Peyer's patch (tissue), 4 donors: ENCODE data around the gene TMC5. TPM values are rescaled to one million over a fixed set of nuclear protein-coding genes. Genes with fewer than 3 reads are reported as not detected.
A peak's percentile ranks its signal among the peaks of the same experiment; 100 is the strongest.

Experiments
- DNase-seq, 3 donors: peaks; one replicate each; pipeline ENCODE4 v3.0.0-alpha.2; 2017 to 2019
- H3K27ac ChIP-seq, 4 donors: fragments of 200-600 bp; sonication (generic); one replicate each; pipeline ENCODE4 v1.5.1; 2016 to 2019
- H3K27me3 ChIP-seq, 2 donors: fragments of 200-600 bp; sonication (generic); one replicate each; pipeline ENCODE4 v1.5.1; 2019
- H3K36me3 ChIP-seq, 3 donors: fragments of 200-600 bp; sonication (generic); one replicate each; pipeline ENCODE4 v1.5.1; 2016 to 2019
- H3K4me1 ChIP-seq, 4 donors: fragments of 200-600 bp; sonication (generic); one replicate each; pipeline ENCODE4 v1.5.1; 2016 to 2019
- H3K4me3 ChIP-seq, 4 donors: fragments of 200-600 bp; sonication (generic); 1 replicate in 3 of 4; 2 replicates in 1 of 4; pipeline ENCODE4 v1.5.1; 2016 to 2019; ENCODE audit warnings: mild to moderate bottlenecking in 1 of 4
- H3K9me3 ChIP-seq, 4 donors: fragments of 200-600 bp; sonication (generic); one replicate each; pipeline ENCODE4 v1.5.1; 2016 to 2019; ENCODE audit warnings: mild to moderate bottlenecking in 1 of 4
- POLR2A ChIP-seq, 2 donors: fragments of 450-650 bp; IDR thresholded peaks; one replicate each; pipeline ENCODE4 v1.5.1; 2017; ENCODE audit warnings: antibody characterized with exemption in 2 of 2, mild to moderate bottlenecking in 2 of 2, moderate library complexity in 2 of 2
- total RNA-seq, 4 donors: library from RNA; depleted of rRNA; stranded (reverse); fragments of >200 nt; gene quantifications; one replicate each; pipeline ENCODE4 v1.1.0, GENCODE V29; 2016
- TF ChIP-seq, protein P1 (sequence below), 6 experiments: fragments of 450-650 bp in 4 of 6; fragments of 200-600 bp in 2 of 6; sonication (generic) in 1 of 6; IDR thresholded peaks; one replicate each; pipeline ENCODE4 v1.5.1; 2017 to 2019; ENCODE audit warnings: antibody characterized with exemption in 6 of 6, mild to moderate bottlenecking in 3 of 6, moderate library complexity in 1 of 6

The TMC5 gene
- total RNA-seq, 4 donors from 2014 or later = 26.4 to 218 (median 175) TPM

DNA sequence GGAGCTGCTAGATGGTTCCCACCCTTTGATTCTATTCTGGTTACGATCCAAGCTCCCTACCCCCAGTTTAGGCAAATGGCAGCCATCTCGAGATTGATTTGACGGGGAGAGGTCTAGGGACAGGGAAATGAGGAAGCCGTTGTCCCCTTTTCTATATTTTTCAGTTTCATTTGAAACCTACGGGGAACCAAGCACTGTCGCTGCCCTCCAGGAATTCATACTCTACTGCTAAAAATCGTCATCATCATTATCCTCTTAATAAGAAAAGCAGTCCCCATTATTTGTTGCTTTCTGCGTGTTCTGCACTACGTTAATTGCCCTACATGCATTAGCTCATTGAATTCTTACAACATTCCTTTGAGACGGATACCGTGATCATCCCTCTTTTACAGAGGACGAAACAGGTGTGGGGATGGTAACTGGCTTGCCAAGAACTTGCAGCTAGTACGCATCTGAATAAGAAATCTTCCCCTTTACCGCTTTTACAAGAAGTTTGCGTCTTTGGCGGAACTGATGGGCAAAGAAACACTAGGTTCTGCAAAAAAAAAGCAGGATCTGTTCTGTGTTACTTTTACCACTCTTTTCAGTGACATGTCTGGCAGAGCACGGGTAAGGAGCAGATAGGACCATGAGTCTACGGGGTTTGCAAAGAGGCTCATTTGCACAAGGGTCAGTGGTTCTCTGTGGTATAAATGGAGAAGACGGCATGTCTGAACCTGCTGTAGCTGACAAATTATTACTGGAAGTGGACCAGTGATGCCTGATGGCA lies 107.1 kb downstream of the TMC5 start:
- Histone ChIP-seq H3K4me3 (peak overlapping the region; percentile 77 to 93 (median 90)), H3K4me1 (peaks cover 0 to 38% (median 3%) of the 10 kb centered on the region in 4 donors), H3K36me3 (peaks cover 0 to 16% (median 0%) of the 10 kb centered on the region in 3 donors), H3K27me3 (no peaks in the 10 kb centered on the region), H3K9me3 (no peaks in the 10 kb centered on the region), H3K27ac (peak overlapping the region in 3 of 4 donors; percentile 41 to 79 (median 42))
- TF ChIP-seq, protein P1, sequence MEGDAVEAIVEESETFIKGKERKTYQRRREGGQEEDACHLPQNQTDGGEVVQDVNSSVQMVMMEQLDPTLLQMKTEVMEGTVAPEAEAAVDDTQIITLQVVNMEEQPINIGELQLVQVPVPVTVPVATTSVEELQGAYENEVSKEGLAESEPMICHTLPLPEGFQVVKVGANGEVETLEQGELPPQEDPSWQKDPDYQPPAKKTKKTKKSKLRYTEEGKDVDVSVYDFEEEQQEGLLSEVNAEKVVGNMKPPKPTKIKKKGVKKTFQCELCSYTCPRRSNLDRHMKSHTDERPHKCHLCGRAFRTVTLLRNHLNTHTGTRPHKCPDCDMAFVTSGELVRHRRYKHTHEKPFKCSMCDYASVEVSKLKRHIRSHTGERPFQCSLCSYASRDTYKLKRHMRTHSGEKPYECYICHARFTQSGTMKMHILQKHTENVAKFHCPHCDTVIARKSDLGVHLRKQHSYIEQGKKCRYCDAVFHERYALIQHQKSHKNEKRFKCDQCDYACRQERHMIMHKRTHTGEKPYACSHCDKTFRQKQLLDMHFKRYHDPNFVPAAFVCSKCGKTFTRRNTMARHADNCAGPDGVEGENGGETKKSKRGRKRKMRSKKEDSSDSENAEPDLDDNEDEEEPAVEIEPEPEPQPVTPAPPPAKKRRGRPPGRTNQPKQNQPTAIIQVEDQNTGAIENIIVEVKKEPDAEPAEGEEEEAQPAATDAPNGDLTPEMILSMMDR (IDR thresholded peaks at IDR 0.05) = no peak
- TF ChIP-seq POLR2A (IDR thresholded peaks at IDR 0.05) = no peak
- no peak for DNase-seq

DNA sequence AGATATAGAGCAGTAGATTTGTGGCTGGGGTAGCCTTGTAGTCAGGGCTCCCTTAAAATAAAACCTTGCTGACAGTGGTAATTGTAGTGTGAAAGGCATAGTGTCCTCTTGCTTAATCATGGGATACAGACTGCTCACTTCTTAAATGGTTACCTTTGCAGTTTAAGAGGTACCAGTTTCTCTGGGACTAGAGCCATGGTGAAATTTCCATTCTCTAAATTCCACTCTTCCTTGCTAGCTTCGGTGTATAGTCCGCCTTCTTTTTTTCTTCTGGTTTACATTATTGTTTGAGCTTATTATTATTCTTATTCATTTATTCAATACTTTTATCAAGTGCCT lies 107.7 kb downstream of the TMC5 start:
- no peaks in the 10 kb centered on the region for H3K9me3 ChIP-seq
- H3K27ac ChIP-seq = no peak overlapping the region
- no peak overlapping the region for H3K4me3 ChIP-seq
- DNase-seq = no peak
- TF ChIP-seq POLR2A (IDR thresholded peaks at IDR 0.05) = no peak
- TF ChIP-seq, protein P1 (IDR thresholded peaks at IDR 0.05) = no peak
- peaks cover 0 to 19% (median 0%) of the 10 kb centered on the region in 3 donors for H3K36me3 ChIP-seq
- H3K4me1 ChIP-seq = peaks cover 0 to 32% (median 3%) of the 10 kb centered on the region in 4 donors
- H3K27me3 ChIP-seq = no peaks in the 10 kb centered on the region

DNA sequence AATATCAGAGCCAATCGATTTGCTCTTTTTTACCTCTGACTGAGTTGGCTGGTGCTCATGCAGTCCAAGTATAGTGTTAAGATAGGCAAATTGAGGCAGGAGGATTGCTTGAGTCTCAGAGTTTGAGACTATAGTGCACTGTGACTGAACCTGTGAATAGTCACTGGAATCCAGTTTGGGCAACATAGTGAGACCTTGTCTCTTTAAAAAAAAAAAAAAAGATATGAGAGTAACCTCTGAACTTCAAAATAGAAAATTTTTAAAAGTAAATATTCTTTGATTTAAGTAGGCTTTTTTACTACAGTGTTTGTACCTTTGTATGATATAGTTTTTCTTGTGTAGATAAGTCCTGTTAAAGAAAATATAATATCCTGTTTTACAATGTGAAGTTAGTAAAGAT lies 109.5 kb downstream of the TMC5 start:
- no peak overlapping the region for H3K4me3 ChIP-seq
- DNase-seq = no peak
- no peaks in the 10 kb centered on the region for H3K9me3 ChIP-seq
- H3K4me1 ChIP-seq = peaks cover 0 to 24% (median 2%) of the 10 kb centered on the region in 4 donors
- TF ChIP-seq, protein P1 (IDR thresholded peaks at IDR 0.05) = no peak
- no peak for TF ChIP-seq POLR2A (IDR thresholded peaks at IDR 0.05)
- H3K27ac ChIP-seq = no peak overlapping the region
- peaks cover 0 to 23% (median 0%) of the 10 kb centered on the region in 3 donors for H3K36me3 ChIP-seq
- H3K27me3 ChIP-seq = no peaks in the 10 kb centered on the region

DNA sequence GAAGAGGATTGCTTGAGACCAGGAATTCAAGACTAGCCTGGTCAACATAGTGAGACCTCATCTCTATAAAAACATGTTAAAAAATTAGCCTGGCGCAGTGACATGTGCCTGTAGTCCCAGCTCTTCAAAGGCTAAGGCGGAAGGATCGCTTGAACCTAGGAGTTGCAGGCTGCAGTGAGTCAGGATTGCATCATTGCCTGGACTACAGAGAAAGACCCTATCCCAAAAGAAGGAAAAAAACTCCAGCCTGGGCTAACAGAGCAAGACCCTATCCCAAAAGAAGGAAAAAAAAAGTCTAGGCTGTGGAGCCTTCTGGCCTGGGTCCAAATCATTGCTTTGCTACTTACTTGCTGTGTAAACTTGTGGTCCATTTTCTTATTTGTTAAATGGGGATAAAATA lies 111.0 kb downstream of the TMC5 start:
- Histone ChIP-seq H3K27me3 (no peaks in the 10 kb centered on the region), H3K36me3 (peaks cover 0 to 33% (median 0%) of the 10 kb centered on the region in 3 donors), H3K4me1 (peaks cover 0 to 14% (median 0%) of the 10 kb centered on the region in 4 donors), H3K27ac (no peak overlapping the region), H3K9me3 (no peaks in the 10 kb centered on the region), H3K4me3 (no peak overlapping the region)
- no peak for DNase-seq
- TF ChIP-seq, protein P1 (IDR thresholded peaks at IDR 0.05) = no peak
- no peak for TF ChIP-seq POLR2A (IDR thresholded peaks at IDR 0.05)

DNA sequence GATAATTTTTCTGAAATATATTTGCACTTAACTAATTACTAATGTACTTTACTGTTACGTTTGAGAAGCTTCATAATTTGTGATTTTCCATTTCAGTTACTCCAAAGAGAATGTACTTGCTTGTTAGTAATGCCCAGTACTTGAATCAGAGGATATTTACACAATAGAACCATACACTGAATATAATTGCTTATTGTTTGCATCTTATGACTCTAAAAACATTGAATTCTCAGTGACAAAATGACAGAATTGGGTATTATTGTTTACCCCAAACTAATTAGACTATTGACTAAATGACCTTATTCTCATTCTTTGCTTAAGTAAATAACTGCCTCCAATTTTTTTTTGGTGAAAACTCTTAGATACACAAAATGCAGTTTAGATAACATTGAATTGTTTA lies 114.9 kb downstream of the TMC5 start:
- no peak overlapping the region for H3K27ac ChIP-seq
- H3K4me1 ChIP-seq = no peaks in the 10 kb centered on the region
- H3K9me3 ChIP-seq = no peaks in the 10 kb centered on the region
- no peak for DNase-seq
- H3K4me3 ChIP-seq = no peak overlapping the region
- no peaks in the 10 kb centered on the region for H3K27me3 ChIP-seq
- TF ChIP-seq, protein P1 (IDR thresholded peaks at IDR 0.05) = no peak
- TF ChIP-seq POLR2A (IDR thresholded peaks at IDR 0.05) = no peak
- H3K36me3 ChIP-seq = peaks cover 0 to 57% (median 0%) of the 10 kb centered on the region in 3 donors
